ENCODE results near the gene IER3. TPM values are rescaled to one million over a fixed set of nuclear protein-coding genes. Genes with fewer than 3 reads are reported as not detected.
A peak's percentile ranks its signal among the peaks of the same experiment; 100 is the strongest.

Gene IER3
- total RNA-seq, 2 experiments from 2014 or later = 5.7 to 5.8 TPM

DNA sequence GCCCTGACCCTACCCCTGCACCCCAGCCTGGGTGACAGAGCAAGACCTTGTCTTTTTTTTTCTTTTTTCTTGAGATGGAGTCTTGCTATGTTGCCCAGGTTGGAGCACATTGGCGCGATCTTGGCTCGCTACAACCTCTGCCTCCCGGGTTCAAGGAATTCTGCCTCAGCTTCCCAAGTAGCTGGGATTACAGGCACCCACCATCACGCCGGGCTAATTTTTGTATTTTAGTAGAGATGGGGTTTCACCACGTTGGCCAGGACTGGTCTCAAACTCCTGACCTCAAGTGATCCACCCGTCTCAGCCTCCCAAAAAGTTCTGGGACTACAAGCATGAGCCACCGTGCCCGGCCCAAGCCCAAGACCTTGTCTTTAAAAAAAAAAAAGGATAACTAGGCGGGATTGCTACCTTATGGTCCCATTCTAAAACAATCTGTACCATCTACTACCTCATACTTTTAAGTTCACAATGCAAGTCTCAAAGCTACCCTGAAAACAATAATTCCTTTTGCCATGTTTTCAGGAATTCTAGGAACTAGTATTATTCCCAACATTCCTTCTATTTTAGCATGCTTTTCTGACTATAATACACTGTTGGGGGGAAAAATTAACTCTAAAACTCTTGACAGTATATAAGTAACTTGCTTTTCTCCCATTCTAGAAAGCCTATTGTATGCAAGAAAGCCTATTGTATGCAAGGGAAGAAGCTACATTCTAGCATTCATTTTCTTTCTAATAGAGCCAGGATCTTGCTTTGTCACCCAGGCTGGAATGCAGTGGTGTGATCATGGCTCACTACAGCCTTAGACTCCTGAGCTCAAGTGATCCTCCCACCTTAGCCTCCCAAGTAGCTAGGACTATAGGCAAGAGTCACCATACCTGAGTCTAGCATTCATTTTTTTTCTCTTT lies 17.6 kb downstream of the IER3 start:
- Mint-ChIP-seq H3K27ac (peak overlapping the region; percentile 75), H3K27me3 (no peaks in the 10 kb centered on the region), H3K4me3 (no peak overlapping the region), H3K4me1 (ENCODE audit: low read depth) (peaks cover 66% of the 10 kb centered on the region), H3K9me3 (no peaks in the 10 kb centered on the region), H3K36me3 (ENCODE audit: low read depth) (peaks cover 78% of the 10 kb centered on the region)
- intact Hi-C loops (cut with DNase I, micrococcal nuclease) = no loop called here
- Histone ChIP-seq H3K4me1 (ENCODE audit: insufficient read depth, low read length) (peaks cover 58% of the 10 kb centered on the region), H3K27me3 (ENCODE audit: control insufficient read depth in 1 of 2, insufficient read depth in 2 of 2, low read length in 2 of 2) (no peaks in the 10 kb centered on the region), H3K4me3 (ENCODE audit: low read length) (no peak overlapping the region), H3K36me3 (ENCODE audit: insufficient read depth, low read length) (peaks cover 78% of the 10 kb centered on the region), H3K9me3 (ENCODE audit: control insufficient read depth in 1 of 2, insufficient read depth in 1 of 2, low read length in 2 of 2) (no peaks in the 10 kb centered on the region), H3K27ac (ENCODE audit: low read depth in 1 of 2, low read length in 2 of 2) (peak overlapping the region in 1 of 2 donors; percentile 46)
- CTCF ChIA-PET = interaction anchor here (1.9 to 20.2 kb wide), 2 partner anchors 48 to 273 kb away, joined by 4 to 526 read pairs; partner anchors contain the start of gene DHX16
- TF ChIP-seq, protein P1, sequence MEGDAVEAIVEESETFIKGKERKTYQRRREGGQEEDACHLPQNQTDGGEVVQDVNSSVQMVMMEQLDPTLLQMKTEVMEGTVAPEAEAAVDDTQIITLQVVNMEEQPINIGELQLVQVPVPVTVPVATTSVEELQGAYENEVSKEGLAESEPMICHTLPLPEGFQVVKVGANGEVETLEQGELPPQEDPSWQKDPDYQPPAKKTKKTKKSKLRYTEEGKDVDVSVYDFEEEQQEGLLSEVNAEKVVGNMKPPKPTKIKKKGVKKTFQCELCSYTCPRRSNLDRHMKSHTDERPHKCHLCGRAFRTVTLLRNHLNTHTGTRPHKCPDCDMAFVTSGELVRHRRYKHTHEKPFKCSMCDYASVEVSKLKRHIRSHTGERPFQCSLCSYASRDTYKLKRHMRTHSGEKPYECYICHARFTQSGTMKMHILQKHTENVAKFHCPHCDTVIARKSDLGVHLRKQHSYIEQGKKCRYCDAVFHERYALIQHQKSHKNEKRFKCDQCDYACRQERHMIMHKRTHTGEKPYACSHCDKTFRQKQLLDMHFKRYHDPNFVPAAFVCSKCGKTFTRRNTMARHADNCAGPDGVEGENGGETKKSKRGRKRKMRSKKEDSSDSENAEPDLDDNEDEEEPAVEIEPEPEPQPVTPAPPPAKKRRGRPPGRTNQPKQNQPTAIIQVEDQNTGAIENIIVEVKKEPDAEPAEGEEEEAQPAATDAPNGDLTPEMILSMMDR (IDR thresholded peaks at IDR 0.05) = no peak
- POLR2A ChIA-PET = interaction anchor here (0.6 to 11.0 kb wide), 6 partner anchors 9 to 156 kb away, joined by 3 to 381 read pairs (median 4); partner anchors contain the start of genes ABCF1 and MDC1
- DNase-seq = no peak
- no peak for ATAC-seq (ENCODE audit: poor library complexity)

DNA sequence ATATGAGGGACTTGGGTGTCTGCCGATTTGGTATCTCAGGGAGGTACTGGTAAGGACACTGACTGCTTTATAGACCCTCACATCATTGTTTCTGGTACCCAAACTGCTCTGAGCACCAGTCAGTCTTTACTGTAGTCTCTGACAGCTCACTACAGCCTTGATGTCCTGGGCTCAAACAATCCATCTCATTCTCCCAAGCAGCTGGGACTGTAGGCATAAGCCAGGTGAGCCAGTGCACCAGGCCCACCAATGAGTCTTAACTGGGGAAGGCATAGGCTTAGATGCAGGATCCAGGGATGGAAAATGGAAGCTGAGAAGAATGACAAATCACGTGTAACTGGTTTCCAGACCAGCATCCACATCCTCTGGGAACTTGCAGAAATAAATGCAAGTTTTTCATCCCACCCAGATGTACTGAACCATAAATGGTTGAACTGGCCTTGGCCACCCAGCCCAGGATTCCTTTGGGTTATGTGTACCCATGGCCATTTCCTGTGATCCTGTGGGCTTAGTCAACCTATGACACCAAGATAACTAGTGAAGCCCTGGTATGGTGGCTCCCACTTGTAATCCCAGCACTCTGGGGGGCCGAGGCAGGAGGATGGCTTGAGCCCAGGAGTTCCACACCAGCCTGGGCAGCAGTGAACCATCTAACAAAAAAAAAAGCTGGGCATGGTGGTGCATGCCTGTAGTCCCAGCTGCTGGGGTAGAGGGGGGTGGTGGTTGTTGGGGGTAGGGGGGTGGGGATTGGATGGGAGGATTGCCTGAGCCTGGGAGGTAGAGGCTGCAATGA lies 18.4 kb downstream of the IER3 start:
- peaks cover 76% of the 10 kb centered on the region for H3K36me3 ChIP-seq (ENCODE audit: insufficient read depth, low read length)
- H3K27ac ChIP-seq (ENCODE audit: low read depth in 1 of 2, low read length in 2 of 2) = peak overlapping the region in 1 of 2 donors; percentile 5
- no peak overlapping the region for H3K4me3 ChIP-seq (ENCODE audit: low read length)
- no peaks in the 10 kb centered on the region for H3K9me3 ChIP-seq (ENCODE audit: control insufficient read depth in 1 of 2, insufficient read depth in 1 of 2, low read length in 2 of 2)
- intact Hi-C loops (cut with DNase I, micrococcal nuclease) = no loop called here
- Mint-ChIP-seq H3K36me3 (ENCODE audit: low read depth) (peaks cover 83% of the 10 kb centered on the region), H3K27me3 (no peaks in the 10 kb centered on the region), H3K9me3 (no peaks in the 10 kb centered on the region), H3K4me1 (ENCODE audit: low read depth) (peaks cover 67% of the 10 kb centered on the region), H3K4me3 (peak overlapping the region; percentile 20), H3K27ac (peak overlapping the region; percentile 95)
- POLR2A ChIA-PET = interaction anchor here (1.2 to 11.0 kb wide), 4 partner anchors 8 to 155 kb away, joined by 3 to 381 read pairs (median 30); partner anchors contain the start of genes ABCF1 and MDC1
- peaks cover 55% of the 10 kb centered on the region for H3K4me1 ChIP-seq (ENCODE audit: insufficient read depth, low read length)
- H3K27me3 ChIP-seq (ENCODE audit: control insufficient read depth in 1 of 2, insufficient read depth in 2 of 2, low read length in 2 of 2) = no peaks in the 10 kb centered on the region
- no peak for DNase-seq
- CTCF ChIA-PET = interaction anchor here (1.9 to 20.2 kb wide), 2 partner anchors 47 to 272 kb away, joined by 4 to 526 read pairs; partner anchors contain the start of gene DHX16
- TF ChIP-seq, protein P1 (IDR thresholded peaks at IDR 0.05) = no peak
- no peak for ATAC-seq (ENCODE audit: poor library complexity)

Measured in CD4-positive, alpha-beta T cell (primary cell).